HG02884 (cell line): ENCODE data around the gene CARM1.

Source experiments
- ATAC-seq: cut with Tn5 transposase; IDR thresholded peaks from one replicate; pipeline ENCODE4 v1.9.1; 2021; ENCODE audit warnings: mild to moderate bottlenecking, moderate library complexity; ENCODE audit not compliant: unreplicated experiment

Gene CARM1

GRCh38 chr19:10899151-10899653 is 27.8 kb downstream of the CARM1 start:
- ATAC-seq: no peak

GRCh38 chr19:10907925-10908324 is 36.6 kb downstream of the CARM1 start:
- ATAC-seq: no peak

- ATAC-seq: no peak
Measured at GRCh38 chr19:10908380-10908960, 37.1 kb downstream of the CARM1 start.

GRCh38 chr19:10911579-10912363 is 40.4 kb downstream of the CARM1 start:
- no peak for ATAC-seq

GRCh38 chr19:10912619-10913018 is 41.3 kb downstream of the CARM1 start:
- ATAC-seq: no peak

GRCh38 chr19:10913716-10914340 is 42.5 kb downstream of the CARM1 start:
- no peak for ATAC-seq

- no peak for ATAC-seq
Measured at GRCh38 chr19:10915130-10916091, 44.1 kb downstream of the CARM1 start.

GRCh38 chr19:10916602-10917001 is 45.2 kb downstream of the CARM1 start:
- no peak for ATAC-seq

- ATAC-seq: no peak
Measured at GRCh38 chr19:10918359-10918758, 47.0 kb downstream of the CARM1 start.

- no peak for ATAC-seq
Measured at GRCh38 chr19:10919352-10920287, 48.3 kb downstream of the CARM1 start.

- no peak for ATAC-seq
Measured at GRCh38 chr19:10920288-10920655, 48.9 kb downstream of the CARM1 start.

GRCh38 chr19:10920781-10921180 is 49.4 kb downstream of the CARM1 start:
- no peak for ATAC-seq

- ATAC-seq: no peak
Measured at GRCh38 chr19:10921199-10921909, 50.0 kb downstream of the CARM1 start.

- no peak for ATAC-seq
Measured at GRCh38 chr19:10921910-10922637, 50.7 kb downstream of the CARM1 start.

- no peak for ATAC-seq
Measured at GRCh38 chr19:10922638-10923014, 51.3 kb downstream of the CARM1 start.

GRCh38 chr19:10923260-10924112 is 52.1 kb downstream of the CARM1 start:
- no peak for ATAC-seq

GRCh38 chr19:10924597-10924996 is 53.2 kb downstream of the CARM1 start:
- ATAC-seq: no peak
